ENCODE data around the gene ETNK1. TPM values are rescaled to one million over a fixed set of nuclear protein-coding genes. Genes with fewer than 3 reads are reported as not detected.

Gene ETNK1
- total and polyA plus RNA-seq, 2 donors (not counting 1 experiment from before 2014, with no cell fraction given), result 19.4 to 106 TPM

DNA sequence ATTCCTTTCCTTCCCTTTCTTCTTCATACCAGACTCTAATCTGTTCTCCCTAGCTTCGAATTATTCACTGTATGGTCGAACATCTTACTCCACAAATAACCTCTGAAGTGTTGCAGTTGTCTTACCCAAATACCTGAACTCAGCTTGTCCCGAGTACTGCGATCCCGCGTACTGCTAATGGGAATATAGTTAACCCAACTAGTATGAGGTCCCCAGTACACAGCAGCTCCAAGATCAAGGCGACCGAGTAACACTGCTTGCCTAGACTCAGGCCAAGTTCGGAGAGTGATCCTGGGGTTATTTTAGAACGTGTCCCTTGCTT, 462 bp upstream of the ETNK1 start:
- Histone ChIP-seq H3K4me1 (ENCODE audit: control insufficient read depth in 2 of 2, insufficient read depth in 2 of 2, low read length in 2 of 2) (peaks cover 14 to 36% of the 10 kb centered on the region in 2 donors), H4K20me1 (ENCODE audit: control insufficient read depth, insufficient read depth, low read length, poor library complexity, severe bottlenecking) (peaks cover 5% of the 10 kb centered on the region), H3K4me3 (ENCODE audit: control extremely low read depth in 1 of 5, extremely low read depth in 1 of 5, insufficient read depth in 1 of 5, low read depth in 2 of 5, low read length in 4 of 5) (peak overlapping the region; percentile 53 to 97 (median 89)), H3K36me3 (replicated peaks in 1 of 2; ENCODE audit: control extremely low read depth in 1 of 2, control insufficient read depth in 1 of 2, extremely low read depth in 1 of 2, insufficient read depth in 2 of 2, low read length in 1 of 2) (no peaks in the 10 kb centered on the region), H3K27me3 (replicated peaks in 1 of 4; ENCODE audit: control extremely low read depth in 1 of 4, control insufficient read depth in 3 of 4, insufficient read depth in 4 of 4, low read length in 3 of 4) (peaks cover 0 to 6% (median 0%) of the 10 kb centered on the region in 4 experiments), H3K79me2 (ENCODE audit: control insufficient read depth, insufficient read depth, low read length) (peaks cover 55% of the 10 kb centered on the region), H3K9me3 (ENCODE audit: control extremely low read depth in 1 of 3, control insufficient read depth in 2 of 3, insufficient read depth in 1 of 3, low read length in 2 of 3) (no peaks in the 10 kb centered on the region), H3K9ac (ENCODE audit: low read length) (peak overlapping the region; percentile 91), H3K4me2 (replicated peaks; ENCODE audit: low read depth, low read length, poor library complexity, severe bottlenecking) (peak overlapping the region; percentile 74), H3K27ac (ENCODE audit: low read length in 2 of 2) (peak overlapping the region; percentile 87 to 97), H2AFZ (ENCODE audit: insufficient read depth, low read depth, low read length, poor library complexity, severe bottlenecking) (peak overlapping the region; percentile 89)
- ChIA-PET CTCF (interaction anchor here (0.8 to 1.6 kb wide), 5 partner anchors 60 to 96 kb away, joined by 3 to 9 read pairs (median 4); partner anchors contain the start of gene C2CD5), POLR2A (interaction anchor here (1.0 to 1.9 kb wide), 3 partner anchors 80 to 1123 kb away, joined by 3 to 21 read pairs (median 3); partner anchors contain the start of genes C2CD5, GOLT1B and RECQL)
- 40% methylated on average over 8 of the region's 10 CpGs for WGBS (ENCODE audit: insufficient coverage)
- Mint-ChIP-seq H3K4me3 (peak overlapping the region; percentile 100), H3K27me3 (peaks cover 10% of the 10 kb centered on the region), H3K4me1 (peaks cover 40% of the 10 kb centered on the region), H3K9me3 (ENCODE audit: insufficient read depth) (no peaks in the 10 kb centered on the region), H3K27ac (peak overlapping the region; percentile 96)
- ATAC-seq (ENCODE audit: low read depth), result no peak
- intact Hi-C loops (cut with micrococcal nuclease), result no loop called here
- no peak for DNase-seq
- TF ChIP-seq, protein P1, sequence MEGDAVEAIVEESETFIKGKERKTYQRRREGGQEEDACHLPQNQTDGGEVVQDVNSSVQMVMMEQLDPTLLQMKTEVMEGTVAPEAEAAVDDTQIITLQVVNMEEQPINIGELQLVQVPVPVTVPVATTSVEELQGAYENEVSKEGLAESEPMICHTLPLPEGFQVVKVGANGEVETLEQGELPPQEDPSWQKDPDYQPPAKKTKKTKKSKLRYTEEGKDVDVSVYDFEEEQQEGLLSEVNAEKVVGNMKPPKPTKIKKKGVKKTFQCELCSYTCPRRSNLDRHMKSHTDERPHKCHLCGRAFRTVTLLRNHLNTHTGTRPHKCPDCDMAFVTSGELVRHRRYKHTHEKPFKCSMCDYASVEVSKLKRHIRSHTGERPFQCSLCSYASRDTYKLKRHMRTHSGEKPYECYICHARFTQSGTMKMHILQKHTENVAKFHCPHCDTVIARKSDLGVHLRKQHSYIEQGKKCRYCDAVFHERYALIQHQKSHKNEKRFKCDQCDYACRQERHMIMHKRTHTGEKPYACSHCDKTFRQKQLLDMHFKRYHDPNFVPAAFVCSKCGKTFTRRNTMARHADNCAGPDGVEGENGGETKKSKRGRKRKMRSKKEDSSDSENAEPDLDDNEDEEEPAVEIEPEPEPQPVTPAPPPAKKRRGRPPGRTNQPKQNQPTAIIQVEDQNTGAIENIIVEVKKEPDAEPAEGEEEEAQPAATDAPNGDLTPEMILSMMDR (IDR thresholded peaks at IDR 0.05), result no peak
- TF ChIP-seq EZH2 (IDR thresholded peaks at IDR 0.05; ENCODE audit: borderline replicate concordance, insufficient read depth, low read depth, low read length, poor library complexity, severe bottlenecking), result no peak

DNA sequence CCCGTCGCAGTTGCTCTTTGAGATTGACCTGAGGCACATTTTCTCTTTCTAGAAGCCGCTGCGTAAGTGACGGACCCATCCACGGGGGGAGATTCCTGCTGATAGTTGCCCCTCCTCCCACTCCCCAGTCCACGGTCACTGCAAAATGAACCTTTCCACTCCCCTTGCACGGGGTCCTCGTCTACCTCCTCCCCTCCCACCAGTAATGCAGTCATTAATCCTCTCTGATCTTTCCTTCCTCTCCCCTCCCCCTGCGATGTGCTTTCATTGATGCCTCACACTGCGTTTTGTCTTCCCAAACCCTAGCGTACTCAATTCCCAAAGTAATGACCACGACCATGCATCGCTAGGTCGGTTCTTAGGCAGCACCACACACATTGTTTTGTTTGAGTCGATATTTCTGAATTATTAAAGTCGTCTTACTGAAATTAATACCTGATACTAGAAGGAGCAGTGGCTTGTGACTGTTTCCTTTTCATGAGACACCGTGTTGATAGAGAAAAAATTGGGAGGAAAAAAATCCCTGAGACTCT, 857 bp downstream of the ETNK1 start:
- peaks cover 14 to 36% of the 10 kb centered on the region in 2 donors for H3K4me1 ChIP-seq (ENCODE audit: control insufficient read depth in 2 of 2, insufficient read depth in 2 of 2, low read length in 2 of 2)
- H3K4me3 ChIP-seq (ENCODE audit: control extremely low read depth in 1 of 5, extremely low read depth in 1 of 5, insufficient read depth in 1 of 5, low read depth in 2 of 5, low read length in 4 of 5), result peak overlapping the region; percentile 75 to 97 (median 90)
- H3K79me2 ChIP-seq (ENCODE audit: control insufficient read depth, insufficient read depth, low read length), result peaks cover 67% of the 10 kb centered on the region
- ChIA-PET CTCF (no interaction called here), POLR2A (interaction anchor here (1.3 to 1.9 kb wide), 2 partner anchors 82 to 87 kb away, joined by 3 to 21 read pairs; partner anchors contain the start of gene C2CD5)
- peaks cover 12% of the 10 kb centered on the region for H4K20me1 ChIP-seq (ENCODE audit: control insufficient read depth, insufficient read depth, low read length, poor library complexity, severe bottlenecking)
- Mint-ChIP-seq H3K27me3 (peaks cover 10% of the 10 kb centered on the region), H3K4me3 (peak overlapping the region; percentile 100), H3K4me1 (peaks cover 47% of the 10 kb centered on the region), H3K27ac (peak overlapping the region; percentile 96), H3K9me3 (ENCODE audit: insufficient read depth) (no peaks in the 10 kb centered on the region)
- H3K4me2 ChIP-seq (replicated peaks; ENCODE audit: low read depth, low read length, poor library complexity, severe bottlenecking), result peak overlapping the region; percentile 74
- peaks cover 0 to 6% (median 0%) of the 10 kb centered on the region in 4 experiments for H3K27me3 ChIP-seq (replicated peaks in 1 of 4; ENCODE audit: control extremely low read depth in 1 of 4, control insufficient read depth in 3 of 4, insufficient read depth in 4 of 4, low read length in 3 of 4)
- peak overlapping the region; percentile 89 for H2AFZ ChIP-seq (ENCODE audit: insufficient read depth, low read depth, low read length, poor library complexity, severe bottlenecking)
- H3K9me3 ChIP-seq (ENCODE audit: control extremely low read depth in 1 of 3, control insufficient read depth in 2 of 3, insufficient read depth in 1 of 3, low read length in 2 of 3), result no peaks in the 10 kb centered on the region
- peak overlapping the region; percentile 91 for H3K9ac ChIP-seq (ENCODE audit: low read length)
- WGBS (ENCODE audit: insufficient coverage), result 0% methylated on average over 12 of the region's 18 CpGs
- intact Hi-C loops (cut with micrococcal nuclease), result loop anchor here (1.0 kb wide), 2 partner anchors 82 to 580 kb away; partner anchors contain the start of genes C2CD5 and CMAS
- no peaks in the 10 kb centered on the region for H3K36me3 ChIP-seq (replicated peaks in 1 of 2; ENCODE audit: control extremely low read depth in 1 of 2, control insufficient read depth in 1 of 2, extremely low read depth in 1 of 2, insufficient read depth in 2 of 2, low read length in 1 of 2)
- ATAC-seq (ENCODE audit: low read depth) (peak; percentile 4), DNase-seq (peak; percentile 62)
- H3K27ac ChIP-seq (ENCODE audit: low read length in 2 of 2), result peak overlapping the region; percentile 87 to 97
- TF ChIP-seq, protein P1 (IDR thresholded peaks at IDR 0.05), result no peak
- no peak for TF ChIP-seq EZH2 (IDR thresholded peaks at IDR 0.05; ENCODE audit: borderline replicate concordance, insufficient read depth, low read depth, low read length, poor library complexity, severe bottlenecking)
